Measurements from ENCODE around the gene LCLAT1. TPM values are rescaled to one million over a fixed set of nuclear protein-coding genes. Genes with fewer than 3 reads are reported as not detected.
A peak's percentile ranks its signal among the peaks of the same experiment; 100 is the strongest.
"Not testable (repeated sequence)": the region's sequence is repeated elsewhere in the genome, so short reads cannot be mapped to it uniquely, and the experiment has no call there.

Gene LCLAT1
- total and polyA plus RNA-seq, 4 experiments from 2014 or later: 6.1 to 24.9 (median 12.8) TPM

GRCh38 chr2:30495896-30496295 is 48.9 kb downstream of the LCLAT1 start:
- H3K4me1 ChIP-seq (ENCODE audit: insufficient read depth, low read length); H3K4me3 ChIP-seq (ENCODE audit: low read length in 2 of 2); H3K9me3 ChIP-seq (ENCODE audit: control insufficient read depth in 1 of 2, low read length in 2 of 2); DNase-seq; H3K27ac ChIP-seq (ENCODE audit: low read depth, low read length); POLR2A ChIA-PET (ENCODE audit: partially characterized antibody); intact Hi-C loops (cut with micrococcal nuclease); CTCF ChIA-PET (ENCODE audit: partially characterized antibody); H3K4me3 Mint-ChIP-seq; H3K27me3 ChIP-seq (ENCODE audit: insufficient read depth, low read length); H3K27me3 Mint-ChIP-seq; H3K36me3 ChIP-seq (ENCODE audit: insufficient read depth, low read length); H3K27ac Mint-ChIP-seq: not testable (repeated sequence)
- H3K36me3 Mint-ChIP-seq: peaks cover 17 to 43% of the 10 kb centered on the region in 2 donors
- peaks cover 0 to 46% (median 25%) of the 10 kb centered on the region in 8 donors for H3K9me3 Mint-ChIP-seq
- H3K4me1 Mint-ChIP-seq: peaks cover 0 to 16% (median 5%) of the 10 kb centered on the region in 4 donors

GRCh38 chr2:30499681-30500080 is 52.6 kb downstream of the LCLAT1 start:
- ChIA-PET POLR2A (ENCODE audit: partially characterized antibody) (no interaction called here), CTCF (ENCODE audit: partially characterized antibody) (no interaction called here)
- Mint-ChIP-seq H3K4me3 (no peak overlapping the region), H3K36me3 (peaks cover 17 to 58% of the 10 kb centered on the region in 2 donors), H3K27ac (no peak overlapping the region), H3K9me3 (peaks cover 0 to 60% (median 28%) of the 10 kb centered on the region in 8 donors), H3K27me3 (no peaks in the 10 kb centered on the region), H3K4me1 (peaks cover 21 to 38% (median 24%) of the 10 kb centered on the region in 4 donors)
- DNase-seq: no peak
- H3K4me1 ChIP-seq (ENCODE audit: insufficient read depth, low read length): peaks cover 26% of the 10 kb centered on the region
- no peaks in the 10 kb centered on the region for H3K27me3 ChIP-seq (ENCODE audit: insufficient read depth, low read length)
- peaks cover 0 to 11% of the 10 kb centered on the region in 2 donors for H3K9me3 ChIP-seq (ENCODE audit: control insufficient read depth in 1 of 2, low read length in 2 of 2)
- no peaks in the 10 kb centered on the region for H3K36me3 ChIP-seq (ENCODE audit: insufficient read depth, low read length)
- H3K4me3 ChIP-seq (ENCODE audit: low read length in 2 of 2): no peak overlapping the region
- intact Hi-C loops (cut with micrococcal nuclease): loop anchor here (10.0 kb wide), 1 partner anchor 205 kb away; no protein-coding TSS in a partner anchor
- H3K27ac ChIP-seq (ENCODE audit: low read depth, low read length): no peak overlapping the region

- Mint-ChIP-seq H3K27me3 (no peaks in the 10 kb centered on the region), H3K4me1 (peaks cover 30 to 48% (median 31%) of the 10 kb centered on the region in 4 donors), H3K27ac (peak overlapping the region in 2 of 7 donors; percentile 35 to 50), H3K36me3 (peaks cover 16 to 55% of the 10 kb centered on the region in 2 donors), H3K4me3 (no peak overlapping the region), H3K9me3 (peaks cover 0 to 57% (median 28%) of the 10 kb centered on the region in 8 donors)
- intact Hi-C loops (cut with micrococcal nuclease): loop anchor here (10.0 kb wide), 1 partner anchor 204 kb away; no protein-coding TSS in a partner anchor
- H3K9me3 ChIP-seq (ENCODE audit: control insufficient read depth in 1 of 2, low read length in 2 of 2): peaks cover 0 to 11% of the 10 kb centered on the region in 2 donors
- H3K4me3 ChIP-seq (ENCODE audit: low read length in 2 of 2): no peak overlapping the region
- H3K4me1 ChIP-seq (ENCODE audit: insufficient read depth, low read length): peaks cover 35% of the 10 kb centered on the region
- CTCF ChIA-PET (ENCODE audit: partially characterized antibody): no interaction called here
- H3K27ac ChIP-seq (ENCODE audit: low read depth, low read length): no peak overlapping the region
- no peaks in the 10 kb centered on the region for H3K27me3 ChIP-seq (ENCODE audit: insufficient read depth, low read length)
- H3K36me3 ChIP-seq (ENCODE audit: insufficient read depth, low read length): no peaks in the 10 kb centered on the region
- POLR2A ChIA-PET (ENCODE audit: partially characterized antibody): no interaction called here
- DNase-seq: no peak
These were observed 53.7 kb downstream of the LCLAT1 start for GRCh38 chr2:30500699-30501098.

- no peaks in the 10 kb centered on the region for H3K36me3 ChIP-seq (ENCODE audit: insufficient read depth, low read length)
- H3K4me3 ChIP-seq (ENCODE audit: low read length in 2 of 2): no peak overlapping the region
- H3K36me3 Mint-ChIP-seq: peaks cover 13 to 41% of the 10 kb centered on the region in 2 donors
- intact Hi-C loops (cut with micrococcal nuclease): loop anchor here (10.0 kb wide), 1 partner anchor 202 kb away; no protein-coding TSS in a partner anchor
- ChIA-PET POLR2A (ENCODE audit: partially characterized antibody) (interaction anchor here (1.1 kb wide), 1 partner anchor 167 kb away, joined by 3 read pairs; no protein-coding TSS in a partner anchor), CTCF (ENCODE audit: partially characterized antibody) (interaction anchor here (1.2 to 1.5 kb wide), 2 partner anchors 10 to 337 kb away, joined by 5 read pairs; no protein-coding TSS in a partner anchor)
- peaks cover 33 to 40% (median 35%) of the 10 kb centered on the region in 4 donors for H3K4me1 Mint-ChIP-seq
- H3K9me3 ChIP-seq (ENCODE audit: control insufficient read depth in 1 of 2, low read length in 2 of 2): peaks cover 0 to 11% of the 10 kb centered on the region in 2 donors
- no peak overlapping the region for H3K27ac ChIP-seq (ENCODE audit: low read depth, low read length)
- peak overlapping the region in 5 of 7 donors; percentile 41 to 90 (median 82) for H3K27ac Mint-ChIP-seq
- H3K9me3 Mint-ChIP-seq: peaks cover 0 to 46% (median 24%) of the 10 kb centered on the region in 8 donors
- no peaks in the 10 kb centered on the region for H3K27me3 Mint-ChIP-seq
- DNase-seq: no peak
- H3K4me1 ChIP-seq (ENCODE audit: insufficient read depth, low read length): peaks cover 39% of the 10 kb centered on the region
- no peak overlapping the region for H3K4me3 Mint-ChIP-seq
- H3K27me3 ChIP-seq (ENCODE audit: insufficient read depth, low read length): no peaks in the 10 kb centered on the region
These were observed 55.3 kb downstream of the LCLAT1 start for GRCh38 chr2:30502310-30502709.

- CTCF ChIA-PET (ENCODE audit: partially characterized antibody): interaction anchor here (0.6 to 2.8 kb wide), 5 partner anchors 11 to 338 kb away, joined by 3 to 10 read pairs (median 5); no protein-coding TSS in a partner anchor
- Mint-ChIP-seq H3K36me3 (peaks cover 10 to 42% of the 10 kb centered on the region in 2 donors), H3K4me1 (peaks cover 33 to 40% (median 35%) of the 10 kb centered on the region in 4 donors), H3K27ac (peak overlapping the region; percentile 58 to 90 (median 82)), H3K4me3 (peak overlapping the region in 6 of 8 donors; percentile 53 to 72 (median 62)), H3K27me3 (no peaks in the 10 kb centered on the region), H3K9me3 (peaks cover 0 to 43% (median 17%) of the 10 kb centered on the region in 8 donors)
- POLR2A ChIA-PET (ENCODE audit: partially characterized antibody): interaction anchor here (1.1 to 1.4 kb wide), 4 partner anchors 168 to 357 kb away, joined by 3 to 4 read pairs (median 3); partner anchors contain the start of gene YPEL5
- no peak overlapping the region for H3K4me3 ChIP-seq (ENCODE audit: low read length in 2 of 2)
- H3K27ac ChIP-seq (ENCODE audit: low read depth, low read length): no peak overlapping the region
- DNase-seq: peak in 4 of 5 donors; percentile 32 to 53 (median 44)
- H3K4me1 ChIP-seq (ENCODE audit: insufficient read depth, low read length): peaks cover 39% of the 10 kb centered on the region
- no peaks in the 10 kb centered on the region for H3K27me3 ChIP-seq (ENCODE audit: insufficient read depth, low read length)
- no peaks in the 10 kb centered on the region for H3K36me3 ChIP-seq (ENCODE audit: insufficient read depth, low read length)
- intact Hi-C loops (cut with micrococcal nuclease): loop anchor here (10.0 kb wide), 1 partner anchor 202 kb away; no protein-coding TSS in a partner anchor
- peaks cover 0 to 7% of the 10 kb centered on the region in 2 donors for H3K9me3 ChIP-seq (ENCODE audit: control insufficient read depth in 1 of 2, low read length in 2 of 2)
These were observed 56.1 kb downstream of the LCLAT1 start for GRCh38 chr2:30503007-30503694.

GRCh38 chr2:30503695-30504052 is 56.6 kb downstream of the LCLAT1 start:
- Histone ChIP-seq H3K27ac (ENCODE audit: low read depth, low read length) (no peak overlapping the region), H3K36me3 (ENCODE audit: insufficient read depth, low read length) (no peaks in the 10 kb centered on the region), H3K9me3 (ENCODE audit: control insufficient read depth in 1 of 2, low read length in 2 of 2) (peaks cover 0 to 7% of the 10 kb centered on the region in 2 donors), H3K27me3 (ENCODE audit: insufficient read depth, low read length) (no peaks in the 10 kb centered on the region), H3K4me1 (ENCODE audit: insufficient read depth, low read length) (peaks cover 39% of the 10 kb centered on the region), H3K4me3 (ENCODE audit: low read length in 2 of 2) (no peak overlapping the region)
- POLR2A ChIA-PET (ENCODE audit: partially characterized antibody): interaction anchor here (1.2 to 1.4 kb wide), 3 partner anchors 170 to 357 kb away, joined by 3 to 4 read pairs (median 3); partner anchors contain the start of gene YPEL5
- DNase-seq: no peak
- Mint-ChIP-seq H3K4me1 (peaks cover 33 to 40% (median 35%) of the 10 kb centered on the region in 4 donors), H3K36me3 (peaks cover 10 to 40% of the 10 kb centered on the region in 2 donors), H3K27ac (peak overlapping the region; percentile 58 to 90 (median 82)), H3K27me3 (no peaks in the 10 kb centered on the region), H3K4me3 (peak overlapping the region in 6 of 8 donors; percentile 53 to 72 (median 62)), H3K9me3 (peaks cover 0 to 43% (median 15%) of the 10 kb centered on the region in 8 donors)
- intact Hi-C loops (cut with micrococcal nuclease): loop anchor here (10.0 kb wide), 1 partner anchor 201 kb away; no protein-coding TSS in a partner anchor
- CTCF ChIA-PET (ENCODE audit: partially characterized antibody): interaction anchor here (0.6 to 2.8 kb wide), 4 partner anchors 56 to 338 kb away, joined by 3 to 10 read pairs (median 4); no protein-coding TSS in a partner anchor

All from CD4-positive, alpha-beta memory T cell (primary cell).